Heart left ventricle (tissue), 16 donors: Measurements from ENCODE around the gene COL26A1. TPM values are rescaled to one million over a fixed set of nuclear protein-coding genes. Genes with fewer than 3 reads are reported as not detected.

Experiments
- ATAC-seq, 4 donors: fragments of 200-7000 bp; cut with Tn5 transposase; one replicate each; pipeline ENCODE4 v1.9.1; 2020 to 2022; ENCODE audit warnings: moderate library complexity in 4 of 4, mild to moderate bottlenecking in 3 of 4, moderate number of reproducible peaks in 1 of 4
- DNase-seq, 5 donors: peaks; one replicate each; pipeline ENCODE4 v3.0.0-alpha.2; 2020
- H3K27ac ChIP-seq, 12 donors: fragments of 200-600 bp; sonication (generic) in 4 of 12; one replicate each; pipeline versions ENCODE4 v1.5.0 to v1.8.0; 2016 to 2022; ENCODE audit warnings: mild to moderate bottlenecking in 2 of 12
- H3K27me3 ChIP-seq, 9 donors: fragments of 200-600 bp; sonication (generic) in 2 of 9; one replicate each; pipeline versions ENCODE4 v1.5.1 to v1.8.0; 2016 to 2022; ENCODE audit warnings: mild to moderate bottlenecking in 3 of 9
- H3K36me3 ChIP-seq, 9 donors: fragments of 200-600 bp; sonication (generic) in 2 of 9; one replicate each; pipeline versions ENCODE4 v1.5.0 to v1.8.0; 2018 to 2022; ENCODE audit warnings: mild to moderate bottlenecking in 2 of 9
- H3K4me1 ChIP-seq, 12 donors: fragments of 200-600 bp; sonication (generic) in 4 of 12; one replicate each; pipeline versions ENCODE4 v1.5.0 to v1.8.0; 2016 to 2022; ENCODE audit warnings: mild to moderate bottlenecking in 3 of 12
- H3K4me3 ChIP-seq, 12 donors: fragments of 200-600 bp; sonication (generic) in 4 of 12; one replicate each; pipeline versions ENCODE4 v1.5.0 to v1.8.0; 2017 to 2022; ENCODE audit warnings: mild to moderate bottlenecking in 9 of 12, moderate library complexity in 4 of 12
- H3K9me3 ChIP-seq, 12 donors: fragments of 200-600 bp; sonication (generic) in 4 of 12; one replicate each; pipeline versions ENCODE4 v1.5.0 to v1.8.0; 2016 to 2022; ENCODE audit warnings: mild to moderate bottlenecking in 1 of 12
- CTCF ChIP-seq, 12 donors: fragments of 200-600 bp; sonication (generic) in 4 of 12; IDR thresholded peaks; one replicate each; pipeline versions ENCODE4 v1.5.0 to v1.8.0; 2018 to 2022; ENCODE audit warnings: antibody characterized with exemption in 12 of 12, mild to moderate bottlenecking in 5 of 12
- POLR2A ChIP-seq, 2 donors: fragments of 450-650 bp; IDR thresholded peaks; one replicate each; pipeline ENCODE4 v1.6.1; 2017; ENCODE audit warnings: antibody characterized with exemption in 2 of 2, mild to moderate bottlenecking in 2 of 2, moderate library complexity in 2 of 2
- WGBS, 4 donors: extraction: QIAGEN DNeasy Blood & Tissue Kit in 2 of 4; methylation state at CpG; one replicate each; pipeline versions ENCODE4 v1.1.5 to v1.1.7; 2013 to 2018; 5-methylcytosine and 5-hydroxymethylcytosine counted together
- intact Hi-C, 10 donors: fragments of 100-400 bp; cut with DNase I; formaldehyde crosslinking; loops; one replicate each; pipeline versions ENCODE4 v1.11.1 to v1.14.2; 2022
- polyA plus RNA-seq, 2 donors: library from polyadenylated mRNA; stranded (reverse); fragments of 200-250 nt; gene quantifications; one replicate each; pipeline ENCODE4 v1.2.3, GENCODE V29; 2013
- total RNA-seq, 9 donors: library from RNA; depleted of rRNA in 2 of 9; stranded (reverse); fragments of >200 nt in 2 of 9; fragmentation: NEBNext Ultra II Directional in 3 of 9; extraction: Animal tissue kit (Norgen Biotek cat#: 25700) in 3 of 9; gene quantifications; one replicate each; pipeline versions ENCODE4 v1.1.0 to v1.2.4, GENCODE V29; 2016 to 2023
- donor health status: ischemic (EF 13 %, LVEDD 7.1; RV severe dilation, severe dysfunction).
- donor health status: healthy with polysubstance abuse.
- donor health status: DM: no; HTN: yes; CAD: no.
- donor health status: DM: no; HTN: no; CAD: no.
- donor health status: ischemic (EF 25% LVEDD 6.9; RV normal size, moderate dysfunction).
- donor health status: ischemic (EF 25% LVEDD 5.7; RV mildly dilated, moderate dysfunction).
- donor health status: healthy.
- donor health status: DM: yes; HTN: yes; CAD: no.
- donor health status: ischemic (EF 35%, LVEDD 5.7; RV mildly dilated, moderate dysfunction).
- donor health status: nonischemic (EF 11% LVEDD 7.7; RV severe dilation, severe dysfunction).
- donor health status: DM: yes; HTN: yes; CAD: no.
- donor health status: PGD.
- donor health status: ischemic (EF 29% LVEDD 5.4; RV normal size, mild dysfunction).
- donor health status: nonischemic (EF 23%, LVEDD 6.1; RV moderate dilation, normal function).

COL26A1 gene
- total and polyA plus RNA-seq, 11 donors = 0.08 to 2.1 TPM; not detected in 9

- Histone ChIP-seq H3K4me1 (peaks cover 0 to 18% (median 0%) of the 10 kb centered on the region in 12 donors), H3K9me3 (no peaks in the 10 kb centered on the region), H3K27me3 (peaks cover 0 to 46% (median 12%) of the 10 kb centered on the region in 9 donors), H3K4me3 (no peak overlapping the region), H3K36me3 (no peaks in the 10 kb centered on the region), H3K27ac (no peak overlapping the region)
- DNase-seq (peak; percentile 38 to 69 (median 53)), ATAC-seq (peak in 3 of 4 donors; percentile 44 to 76 (median 63))
- TF ChIP-seq CTCF (IDR thresholded peaks at IDR 0.05) (no peak), POLR2A (IDR thresholded peaks at IDR 0.05) (no peak)
- WGBS, 4 donors = 18 to 40% (median 26%) methylated on average over 7 of the region's 7 CpGs
- intact Hi-C loops = no loop called here
Measured at GRCh38 chr7:101390901-101391301, 28.2 kb downstream of the COL26A1 start.

GRCh38 chr7:101391991-101392390 lies 29.3 kb downstream of the COL26A1 start:
- Histone ChIP-seq H3K36me3 (no peaks in the 10 kb centered on the region), H3K9me3 (no peaks in the 10 kb centered on the region), H3K27ac (no peak overlapping the region), H3K4me3 (no peak overlapping the region), H3K4me1 (peaks cover 0 to 14% (median 0%) of the 10 kb centered on the region in 12 donors), H3K27me3 (peaks cover 0 to 49% (median 8%) of the 10 kb centered on the region in 9 donors)
- intact Hi-C loops = no loop called here
- TF ChIP-seq POLR2A (IDR thresholded peaks at IDR 0.05) (no peak), CTCF (IDR thresholded peaks at IDR 0.05) (no peak)
- WGBS, 4 donors = 80 to 91% (median 89%) methylated on average over 6 of the region's 6 CpGs
- no peak for DNase-seq
- no peak for ATAC-seq

- no peak for DNase-seq
- WGBS, 4 donors = 89 to 94% (median 92%) methylated on average over 3 of the region's 3 CpGs
- intact Hi-C loops = no loop called here
- Histone ChIP-seq H3K4me1 (peaks cover 0 to 12% (median 0%) of the 10 kb centered on the region in 12 donors), H3K36me3 (no peaks in the 10 kb centered on the region), H3K27me3 (peaks cover 0 to 63% (median 10%) of the 10 kb centered on the region in 9 donors), H3K27ac (no peak overlapping the region), H3K9me3 (no peaks in the 10 kb centered on the region), H3K4me3 (no peak overlapping the region)
- TF ChIP-seq CTCF (IDR thresholded peaks at IDR 0.05) = no peak
- TF ChIP-seq POLR2A (IDR thresholded peaks at IDR 0.05) = no peak
- ATAC-seq = no peak
Measured at GRCh38 chr7:101393865-101394264, 31.2 kb downstream of the COL26A1 start.

- 69 to 78% (median 75%) methylated on average over 7 of the region's 7 CpGs for WGBS, 4 donors
- Histone ChIP-seq H3K27me3 (peaks cover 0 to 66% (median 10%) of the 10 kb centered on the region in 9 donors), H3K9me3 (no peaks in the 10 kb centered on the region), H3K36me3 (no peaks in the 10 kb centered on the region), H3K4me1 (peaks cover 0 to 11% (median 0%) of the 10 kb centered on the region in 12 donors), H3K4me3 (no peak overlapping the region), H3K27ac (no peak overlapping the region)
- intact Hi-C loops = no loop called here
- ATAC-seq = no peak
- no peak for DNase-seq
- no peak for TF ChIP-seq POLR2A (IDR thresholded peaks at IDR 0.05)
- no peak for TF ChIP-seq CTCF (IDR thresholded peaks at IDR 0.05)
Measured at GRCh38 chr7:101395376-101395775, 32.7 kb downstream of the COL26A1 start.
